ENCODE measurements around the gene ECE1.

ECE1 gene

GRCh38 chr1:21268281-21269239 is 21.7 kb downstream of the ECE1 start:
- DNase-seq (ENCODE audit: low spot score): no peak

GRCh38 chr1:21267191-21268077 is 22.8 kb downstream of the ECE1 start:
- DNase-seq (ENCODE audit: low spot score): no peak

- no peak for DNase-seq (ENCODE audit: low spot score)
Observed at GRCh38 chr1:21266119-21266774, 24.0 kb downstream of the ECE1 start.

- no peak for DNase-seq (ENCODE audit: low spot score)
Observed at GRCh38 chr1:21265644-21266043, 24.6 kb downstream of the ECE1 start.

GRCh38 chr1:21264898-21265297 is 25.4 kb downstream of the ECE1 start:
- DNase-seq (ENCODE audit: low spot score): no peak

- DNase-seq (ENCODE audit: low spot score): no peak
Observed at GRCh38 chr1:21263653-21264225, 26.5 kb downstream of the ECE1 start.

- DNase-seq (ENCODE audit: low spot score): no peak
Observed at GRCh38 chr1:21263052-21263429, 27.2 kb downstream of the ECE1 start.

GRCh38 chr1:21262293-21263051 is 27.8 kb downstream of the ECE1 start:
- DNase-seq (ENCODE audit: low spot score): no peak

GRCh38 chr1:21261551-21262292 is 28.5 kb downstream of the ECE1 start:
- no peak for DNase-seq (ENCODE audit: low spot score)

GRCh38 chr1:21260405-21261125 is 29.7 kb downstream of the ECE1 start:
- no peak for DNase-seq (ENCODE audit: low spot score)

- DNase-seq (ENCODE audit: low spot score): no peak
Observed at GRCh38 chr1:21259316-21260076, 30.8 kb downstream of the ECE1 start.

GRCh38 chr1:21258331-21259134 is 31.7 kb downstream of the ECE1 start:
- no peak for DNase-seq (ENCODE audit: low spot score)

GRCh38 chr1:21257431-21258135 is 32.7 kb downstream of the ECE1 start:
- no peak for DNase-seq (ENCODE audit: low spot score)

GRCh38 chr1:21256776-21257175 is 33.5 kb downstream of the ECE1 start:
- DNase-seq (ENCODE audit: low spot score): no peak

GRCh38 chr1:21255943-21256320 is 34.3 kb downstream of the ECE1 start:
- no peak for DNase-seq (ENCODE audit: low spot score)

GRCh38 chr1:21255284-21255942 is 34.9 kb downstream of the ECE1 start:
- peak; percentile 92 for DNase-seq (ENCODE audit: low spot score)

Measured in globus pallidus (tissue), 1 donor.